ENCODE measurements around the gene ERAL1. TPM values are rescaled to one million over a fixed set of nuclear protein-coding genes. Genes with fewer than 3 reads are reported as not detected.

The ERAL1 gene
- total RNA-seq, 1 donor from 2014 or later: 17.6 TPM

DNA sequence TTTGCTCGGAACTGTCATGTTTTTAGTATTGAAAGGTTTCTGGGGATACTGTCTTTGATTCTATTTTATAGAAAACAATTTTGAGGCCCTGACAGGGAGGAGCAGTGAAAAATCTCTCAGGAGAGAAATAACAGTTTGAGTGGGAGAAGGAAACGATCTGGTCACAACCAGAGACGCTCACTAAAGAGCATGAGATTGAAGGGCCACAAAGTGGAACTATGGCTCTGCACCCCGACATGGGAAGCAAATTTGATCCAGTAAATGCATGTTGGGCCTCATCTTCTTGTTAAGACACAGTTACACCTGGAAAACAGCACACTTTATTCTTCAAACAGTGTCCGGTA, 492 bp downstream of the ERAL1 start:
- DNase-seq (ENCODE audit: low read depth) (no peak), FAIRE-seq (no peak)
- Histone ChIP-seq H3K4me3 (ENCODE audit: low read depth, low read length) (peak overlapping the region; percentile 65), H3K27me3 (ENCODE audit: control insufficient read depth, insufficient read depth, low read length) (no peaks in the 10 kb centered on the region), H3K36me3 (ENCODE audit: control insufficient read depth, insufficient read depth, low read length) (peaks cover 15% of the 10 kb centered on the region)
- TF ChIP-seq, protein P1, sequence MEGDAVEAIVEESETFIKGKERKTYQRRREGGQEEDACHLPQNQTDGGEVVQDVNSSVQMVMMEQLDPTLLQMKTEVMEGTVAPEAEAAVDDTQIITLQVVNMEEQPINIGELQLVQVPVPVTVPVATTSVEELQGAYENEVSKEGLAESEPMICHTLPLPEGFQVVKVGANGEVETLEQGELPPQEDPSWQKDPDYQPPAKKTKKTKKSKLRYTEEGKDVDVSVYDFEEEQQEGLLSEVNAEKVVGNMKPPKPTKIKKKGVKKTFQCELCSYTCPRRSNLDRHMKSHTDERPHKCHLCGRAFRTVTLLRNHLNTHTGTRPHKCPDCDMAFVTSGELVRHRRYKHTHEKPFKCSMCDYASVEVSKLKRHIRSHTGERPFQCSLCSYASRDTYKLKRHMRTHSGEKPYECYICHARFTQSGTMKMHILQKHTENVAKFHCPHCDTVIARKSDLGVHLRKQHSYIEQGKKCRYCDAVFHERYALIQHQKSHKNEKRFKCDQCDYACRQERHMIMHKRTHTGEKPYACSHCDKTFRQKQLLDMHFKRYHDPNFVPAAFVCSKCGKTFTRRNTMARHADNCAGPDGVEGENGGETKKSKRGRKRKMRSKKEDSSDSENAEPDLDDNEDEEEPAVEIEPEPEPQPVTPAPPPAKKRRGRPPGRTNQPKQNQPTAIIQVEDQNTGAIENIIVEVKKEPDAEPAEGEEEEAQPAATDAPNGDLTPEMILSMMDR (IDR thresholded peaks at IDR 0.05; ENCODE audit: insufficient read depth, low read length, severe bottlenecking): no peak

DNA sequence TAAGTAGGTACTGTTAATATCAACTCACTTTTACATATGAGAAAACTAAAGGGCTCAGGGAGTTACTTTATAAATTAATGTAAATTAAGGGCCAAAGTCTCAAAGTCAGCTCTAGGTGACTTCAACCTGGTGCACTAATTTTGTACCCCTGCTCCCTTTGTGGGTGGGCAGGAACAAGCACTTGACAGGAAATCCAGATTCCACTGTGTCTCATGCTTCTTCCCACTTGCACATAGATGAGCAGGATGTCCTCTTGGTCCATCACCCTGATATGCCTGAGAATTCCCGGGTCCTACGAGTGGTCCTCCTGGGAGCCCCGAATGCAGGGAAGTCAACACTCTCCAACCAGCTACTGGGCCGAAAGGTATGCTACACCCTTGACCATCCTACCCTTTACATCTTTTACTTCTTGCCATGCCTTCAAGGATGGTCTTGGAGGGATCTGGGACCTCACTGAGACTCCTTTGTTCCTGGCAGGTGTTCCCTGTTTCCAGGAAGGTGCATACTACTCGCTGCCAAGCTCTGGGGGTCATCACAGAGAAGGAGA, 1.3 kb downstream of the ERAL1 start:
- no peak overlapping the region for H3K4me3 ChIP-seq (ENCODE audit: low read depth, low read length)
- DNase-seq (ENCODE audit: low read depth) (no peak), FAIRE-seq (no peak)
- H3K36me3 ChIP-seq (ENCODE audit: control insufficient read depth, insufficient read depth, low read length): peaks cover 19% of the 10 kb centered on the region
- H3K27me3 ChIP-seq (ENCODE audit: control insufficient read depth, insufficient read depth, low read length): no peaks in the 10 kb centered on the region
- TF ChIP-seq, protein P1 (IDR thresholded peaks at IDR 0.05; ENCODE audit: insufficient read depth, low read length, severe bottlenecking): no peak

DNA sequence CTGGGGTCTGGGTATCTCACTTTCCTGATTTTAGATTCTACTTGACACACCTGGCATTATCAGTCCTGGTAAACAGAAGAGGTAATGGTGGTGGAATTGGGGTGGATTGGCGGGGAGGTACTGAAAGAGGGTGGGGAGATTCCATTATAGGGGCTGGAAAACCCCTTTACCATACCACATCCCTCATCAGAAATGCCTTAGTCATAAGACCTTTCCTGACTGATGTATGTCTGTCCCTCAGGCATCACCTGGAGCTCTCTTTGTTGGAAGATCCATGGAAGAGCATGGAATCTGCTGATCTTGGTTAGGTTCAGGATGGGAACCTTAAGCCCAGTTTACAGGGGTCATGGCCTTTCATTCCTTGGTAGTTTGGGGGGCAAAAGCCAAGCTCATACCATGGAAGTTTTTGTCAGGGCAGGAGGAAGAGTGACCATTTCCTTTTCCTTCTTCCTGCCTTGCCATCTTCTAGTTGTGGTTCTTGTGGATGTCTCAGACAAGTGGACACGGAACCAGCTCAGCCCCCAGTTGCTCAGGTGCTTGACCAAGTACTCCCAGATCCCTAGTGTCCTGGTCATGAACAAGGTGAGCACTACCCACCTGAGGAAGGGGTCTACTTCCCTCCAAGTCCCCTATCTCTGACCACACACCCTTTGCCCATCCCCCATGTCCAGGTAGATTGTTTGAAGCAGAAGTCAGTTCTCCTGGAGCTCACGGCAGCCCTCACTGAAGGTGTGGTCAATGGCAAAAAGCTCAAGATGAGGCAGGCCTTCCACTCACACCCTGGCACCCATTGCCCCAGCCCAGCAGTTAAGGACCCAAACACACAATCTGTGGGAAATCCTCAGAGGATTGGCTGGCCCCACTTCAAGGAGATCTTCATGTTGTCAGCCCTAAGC, 3.3 kb downstream of the ERAL1 start:
- TF ChIP-seq, protein P1 (IDR thresholded peaks at IDR 0.05; ENCODE audit: insufficient read depth, low read length, severe bottlenecking): no peak
- H3K36me3 ChIP-seq (ENCODE audit: control insufficient read depth, insufficient read depth, low read length): peaks cover 19% of the 10 kb centered on the region
- no peaks in the 10 kb centered on the region for H3K27me3 ChIP-seq (ENCODE audit: control insufficient read depth, insufficient read depth, low read length)
- no peak overlapping the region for H3K4me3 ChIP-seq (ENCODE audit: low read depth, low read length)
- no peak for DNase-seq (ENCODE audit: low read depth)
- no peak for FAIRE-seq

DNA sequence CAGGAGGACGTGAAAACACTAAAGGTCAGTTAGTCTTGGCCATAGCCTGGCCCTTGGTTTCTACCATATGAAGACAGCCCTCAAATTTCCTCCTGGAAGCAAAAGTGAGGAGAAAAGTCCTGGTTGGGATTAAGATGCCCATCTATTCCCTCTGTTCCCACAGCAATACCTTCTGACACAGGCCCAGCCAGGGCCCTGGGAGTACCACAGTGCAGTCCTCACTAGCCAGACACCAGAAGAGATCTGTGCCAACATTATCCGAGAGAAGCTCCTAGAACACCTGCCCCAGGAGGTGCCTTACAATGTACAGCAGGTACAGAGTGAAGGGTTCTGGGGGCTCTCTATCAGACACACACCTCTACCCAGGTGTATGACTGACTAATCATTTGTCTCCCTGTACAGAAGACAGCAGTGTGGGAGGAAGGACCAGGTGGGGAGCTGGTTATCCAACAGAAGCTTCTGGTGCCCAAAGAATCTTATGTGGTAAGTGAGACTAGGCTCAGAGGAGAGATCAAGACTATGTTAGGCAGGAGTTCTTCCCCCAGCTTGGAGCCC, 4.1 kb downstream of the ERAL1 start:
- FAIRE-seq (no peak), DNase-seq (ENCODE audit: low read depth) (no peak)
- Histone ChIP-seq H3K27me3 (ENCODE audit: control insufficient read depth, insufficient read depth, low read length) (no peaks in the 10 kb centered on the region), H3K4me3 (ENCODE audit: low read depth, low read length) (no peak overlapping the region), H3K36me3 (ENCODE audit: control insufficient read depth, insufficient read depth, low read length) (peaks cover 19% of the 10 kb centered on the region)
- TF ChIP-seq, protein P1 (IDR thresholded peaks at IDR 0.05; ENCODE audit: insufficient read depth, low read length, severe bottlenecking): no peak

DNA sequence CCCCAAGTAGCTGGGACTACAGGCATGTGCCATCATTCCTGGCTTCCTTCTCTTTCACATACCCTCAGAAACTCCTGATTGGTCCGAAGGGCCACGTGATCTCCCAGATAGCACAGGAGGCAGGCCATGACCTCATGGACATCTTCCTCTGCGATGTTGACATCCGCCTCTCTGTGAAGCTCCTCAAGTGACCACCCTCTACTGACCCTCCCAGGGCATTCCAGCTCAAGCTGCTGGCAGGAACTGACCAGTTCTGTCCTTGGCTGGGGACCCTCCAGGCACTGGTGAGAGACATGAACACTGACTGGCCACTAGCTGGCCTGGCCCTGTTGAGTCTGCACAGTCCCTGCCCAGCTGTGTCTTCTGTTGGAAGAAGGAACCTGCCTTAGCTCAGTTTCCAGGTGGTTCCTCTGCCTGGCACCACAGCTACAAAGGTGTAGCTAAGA, 5.6 kb downstream of the ERAL1 start:
- no peak overlapping the region for H3K4me3 ChIP-seq (ENCODE audit: low read depth, low read length)
- no peak for DNase-seq (ENCODE audit: low read depth)
- FAIRE-seq: no peak
- peaks cover 19% of the 10 kb centered on the region for H3K36me3 ChIP-seq (ENCODE audit: control insufficient read depth, insufficient read depth, low read length)
- TF ChIP-seq, protein P1 (IDR thresholded peaks at IDR 0.05; ENCODE audit: insufficient read depth, low read length, severe bottlenecking): no peak
- H3K27me3 ChIP-seq (ENCODE audit: control insufficient read depth, insufficient read depth, low read length): no peaks in the 10 kb centered on the region
